GM18858 (cell line): ENCODE results near the gene CA12.
"Not testable (repeated sequence)": the region's sequence is repeated elsewhere in the genome, so short reads cannot be mapped to it uniquely, and the experiment has no call there.

Source experiments
- ATAC-seq: cut with Tn5 transposase; IDR thresholded peaks from one replicate; pipeline ENCODE4 v1.9.1; 2021; ENCODE audit not compliant: unreplicated experiment

The CA12 gene

DNA sequence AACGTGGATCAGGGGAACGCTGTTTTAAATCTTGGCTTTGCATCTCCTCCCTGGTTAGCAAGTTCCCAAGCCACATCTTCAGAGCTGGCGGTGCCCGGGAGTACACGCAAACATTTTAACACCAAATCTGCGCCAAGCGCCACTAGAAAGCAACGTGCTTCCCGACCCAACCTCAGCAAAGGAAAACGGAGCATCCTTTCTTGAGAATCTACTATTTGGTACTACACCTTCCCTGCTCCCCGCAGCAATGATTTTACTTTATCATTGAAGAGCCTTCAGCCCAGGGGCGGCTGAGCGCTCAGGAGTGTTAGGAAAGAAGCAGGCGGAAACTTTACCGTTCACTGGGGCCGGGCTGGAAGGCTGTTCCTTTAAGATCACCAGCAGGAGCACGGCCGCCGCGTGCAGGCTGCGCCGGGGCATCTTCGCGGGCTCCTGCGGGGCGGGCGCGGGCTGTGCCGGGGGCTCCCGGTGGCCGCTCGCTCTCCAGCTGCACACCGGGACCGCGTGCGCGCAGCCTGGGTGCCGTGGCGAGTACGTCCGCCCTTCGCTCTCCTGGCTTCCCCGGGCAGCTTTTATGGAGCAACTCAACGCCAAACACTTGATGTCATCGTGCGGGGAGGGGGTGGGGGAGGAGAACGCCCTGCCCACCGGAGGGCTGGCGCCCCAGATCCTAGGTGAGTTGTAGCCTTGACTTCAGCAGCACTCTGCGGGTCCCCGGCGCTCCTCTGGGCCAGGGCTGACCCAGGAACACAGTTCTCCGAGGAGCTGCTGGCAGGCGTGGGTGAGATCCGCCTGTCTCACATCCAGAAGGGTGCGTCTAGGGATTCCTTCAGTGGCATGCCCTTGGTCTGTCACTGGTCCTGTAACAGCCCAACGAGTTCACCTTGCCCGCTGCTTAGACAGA, at the start of gene CA12:
Gene CA12, minus strand, starts transcription at position 546 of the 904 bp plus-strand sequence. Its CDS starts 126 bp downstream, at position 420.
- no peak for ATAC-seq

DNA sequence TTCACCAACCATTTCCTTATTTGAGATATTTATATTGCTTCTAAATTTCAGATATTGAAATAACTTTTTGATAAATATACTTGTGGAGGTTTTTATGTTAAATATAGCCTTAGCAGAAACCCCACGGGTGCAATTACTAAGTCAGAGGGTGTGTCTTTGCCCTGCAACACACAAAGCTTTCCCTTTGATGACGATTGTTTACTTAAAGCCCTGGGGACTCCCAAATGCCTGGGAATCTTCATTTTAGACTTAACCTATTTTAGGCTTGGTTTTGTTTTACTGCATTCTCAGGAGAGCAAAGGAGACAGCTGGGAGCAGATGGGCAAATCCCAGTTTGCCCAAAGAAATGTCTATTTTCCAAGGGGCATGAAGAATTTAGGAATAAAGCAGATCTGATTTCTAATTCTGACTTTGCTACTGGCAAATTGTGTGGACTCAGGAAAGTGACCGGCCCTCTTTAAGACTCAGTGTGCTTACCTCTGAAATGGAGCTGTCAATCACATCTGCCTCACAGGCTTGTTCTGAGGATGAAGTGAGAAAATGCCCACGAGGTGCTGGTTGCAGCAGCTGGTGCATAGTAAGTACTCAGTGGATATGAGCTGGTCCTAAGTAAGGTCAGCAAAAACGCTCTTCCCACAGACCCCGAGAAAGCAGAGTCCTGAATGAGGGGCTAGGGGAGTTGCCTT, 49.3 kb upstream of the CA12 start:
- ATAC-seq = no peak

DNA sequence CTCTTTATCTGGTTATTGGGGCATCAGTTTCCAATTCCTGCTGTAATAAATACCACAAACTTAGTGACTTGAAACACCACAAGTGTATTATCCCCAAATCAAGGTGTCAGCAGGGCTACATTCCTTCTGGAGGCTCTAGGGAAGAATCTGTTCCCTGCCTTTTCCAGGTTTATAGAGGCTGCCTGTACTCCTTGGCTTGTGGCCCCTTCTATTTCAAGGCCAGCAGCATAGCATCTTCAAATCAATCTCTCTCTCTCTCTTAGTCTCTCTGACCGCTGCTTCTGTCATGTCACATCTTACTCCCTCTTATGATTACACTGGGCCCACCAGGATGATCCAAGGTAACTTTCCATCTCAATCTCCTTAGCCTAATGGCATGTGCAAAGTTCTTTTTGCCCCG, 44.9 kb upstream of the CA12 start:
- no peak for ATAC-seq

DNA sequence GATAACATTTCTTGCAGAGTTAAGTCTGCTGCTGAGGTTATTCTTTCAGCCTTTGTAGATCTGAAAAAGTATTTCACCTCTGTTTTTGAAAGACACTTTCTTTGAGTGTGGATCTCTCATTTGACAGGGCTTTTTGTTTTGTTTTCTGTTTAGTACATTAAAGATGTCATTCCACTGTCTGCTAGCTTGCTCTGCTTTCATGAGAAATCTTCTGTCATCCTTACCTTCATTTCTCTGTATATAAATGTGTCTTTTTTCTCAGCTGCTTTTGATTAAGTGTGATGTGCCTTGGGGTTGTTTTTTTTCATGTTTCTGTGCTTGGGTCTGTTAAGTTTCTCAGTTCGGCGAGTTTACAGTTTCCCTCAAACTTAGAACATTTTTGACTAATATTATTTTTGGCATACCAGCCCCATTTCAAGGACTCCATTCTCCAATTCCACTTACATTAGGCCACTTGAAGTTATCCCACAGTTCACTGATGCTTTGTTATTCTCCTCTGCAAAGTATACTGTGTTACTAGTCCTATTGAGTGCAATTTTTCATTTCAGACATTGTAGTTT, 43.9 kb upstream of the CA12 start:
- ATAC-seq = no peak

DNA sequence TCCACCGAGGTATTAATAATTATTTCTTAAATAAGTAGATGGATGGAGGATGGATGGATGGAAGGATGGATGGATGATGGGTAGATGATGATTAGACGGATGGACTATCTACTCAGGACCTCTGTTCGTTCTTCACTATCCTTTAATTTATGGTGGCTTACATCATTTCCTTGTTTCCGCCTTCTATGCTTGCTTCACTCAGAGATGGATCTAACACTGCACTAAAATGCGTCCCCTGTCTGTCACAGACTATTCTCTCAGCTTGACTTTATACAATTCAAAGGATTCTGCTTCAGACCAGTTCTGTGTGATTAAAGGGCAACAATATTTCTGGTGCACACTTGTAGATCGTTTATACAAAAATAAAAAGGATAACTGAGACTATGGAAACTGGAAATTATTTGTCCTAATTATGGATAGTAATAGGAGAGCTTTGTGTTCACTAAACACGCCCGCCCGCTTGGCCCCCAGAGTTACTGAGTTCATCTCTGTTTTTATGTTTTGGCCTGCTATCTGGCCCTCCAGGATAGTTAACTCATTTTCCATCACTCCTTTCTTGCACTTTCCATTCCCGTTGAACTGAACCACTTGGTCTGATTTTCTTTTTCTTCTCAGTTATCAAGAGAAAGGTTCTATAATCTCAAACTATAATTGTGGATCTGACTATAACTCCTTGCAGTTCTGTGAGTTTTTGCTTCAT, 41.4 kb upstream of the CA12 start:
- ATAC-seq = no peak

DNA sequence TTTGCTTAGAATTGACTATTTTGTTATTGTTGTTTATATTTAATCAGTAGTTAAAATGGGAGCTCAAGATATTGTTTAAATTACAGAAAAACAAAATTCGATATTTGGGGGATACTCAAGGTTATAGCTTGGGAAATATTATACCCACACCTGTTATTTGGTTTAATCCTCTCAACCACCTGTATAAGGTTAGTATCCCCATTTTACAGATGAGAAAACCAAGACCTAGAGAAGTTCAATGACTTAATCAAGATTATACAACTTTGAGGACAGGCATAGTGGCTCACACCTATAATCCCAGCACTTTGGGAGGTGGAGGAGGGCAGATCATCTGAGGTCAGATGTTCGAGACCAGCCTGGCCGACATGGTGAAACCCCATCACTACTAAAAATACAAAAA, 39.8 kb upstream of the CA12 start:
- no peak for ATAC-seq

DNA sequence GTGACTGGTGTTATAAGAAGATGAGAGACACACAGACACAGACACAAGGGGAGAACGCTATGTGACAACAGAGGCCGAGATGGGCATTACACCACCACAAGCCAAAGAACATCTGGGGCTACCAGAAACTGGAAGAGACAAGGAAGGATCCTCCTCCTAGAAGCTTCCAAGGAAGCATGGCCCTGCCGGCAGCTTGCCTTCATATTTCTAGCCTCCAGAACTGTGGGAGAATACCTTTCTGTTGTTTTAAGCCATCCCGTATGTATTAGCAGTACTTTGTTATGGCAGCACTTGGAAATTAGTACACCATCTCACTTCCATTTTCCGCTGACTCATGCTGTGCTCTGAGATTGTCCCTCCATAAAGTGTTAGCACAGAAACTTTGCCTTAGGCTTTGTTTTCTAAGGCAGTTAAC, 38.7 kb upstream of the CA12 start:
- ATAC-seq = no peak

DNA sequence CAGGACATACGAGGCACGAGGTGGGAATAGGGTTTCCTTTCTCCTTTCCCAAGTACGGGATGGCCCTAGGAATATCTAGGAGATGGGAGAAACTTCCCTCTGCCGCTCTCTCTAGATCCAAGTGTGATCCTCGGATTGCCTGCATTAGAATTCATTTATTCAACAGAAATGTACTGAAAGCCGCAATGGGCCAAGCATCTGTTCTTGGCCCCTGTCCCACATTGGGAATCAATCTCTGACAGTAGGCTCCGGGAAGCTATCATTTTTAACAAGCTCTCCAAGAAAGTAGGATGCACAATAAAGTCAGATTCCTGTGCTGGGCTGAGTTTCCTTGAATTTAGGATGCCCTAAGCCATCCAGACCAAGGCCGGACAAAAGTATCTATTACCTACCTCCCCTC, 37.2 kb upstream of the CA12 start:
- no peak for ATAC-seq

DNA sequence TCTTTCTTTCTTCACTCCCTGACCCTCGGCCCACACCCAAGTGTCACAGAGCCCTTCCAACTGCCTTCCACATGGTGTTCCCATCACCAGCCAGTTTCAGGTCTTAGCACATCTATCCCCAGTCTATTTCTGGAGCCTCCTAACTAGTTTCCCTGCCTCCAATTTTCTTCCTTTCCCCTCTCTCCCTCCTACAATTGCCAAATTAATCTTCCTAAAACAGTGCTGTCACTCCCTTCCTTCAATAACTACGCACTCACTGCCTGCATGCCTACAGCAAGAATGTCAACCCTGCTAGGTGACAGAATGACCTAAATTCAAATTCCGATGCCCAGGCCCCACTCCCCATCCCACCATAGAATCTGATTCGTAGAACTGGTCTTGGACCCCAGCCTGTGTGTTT, 36.1 kb upstream of the CA12 start:
- no peak for ATAC-seq

DNA sequence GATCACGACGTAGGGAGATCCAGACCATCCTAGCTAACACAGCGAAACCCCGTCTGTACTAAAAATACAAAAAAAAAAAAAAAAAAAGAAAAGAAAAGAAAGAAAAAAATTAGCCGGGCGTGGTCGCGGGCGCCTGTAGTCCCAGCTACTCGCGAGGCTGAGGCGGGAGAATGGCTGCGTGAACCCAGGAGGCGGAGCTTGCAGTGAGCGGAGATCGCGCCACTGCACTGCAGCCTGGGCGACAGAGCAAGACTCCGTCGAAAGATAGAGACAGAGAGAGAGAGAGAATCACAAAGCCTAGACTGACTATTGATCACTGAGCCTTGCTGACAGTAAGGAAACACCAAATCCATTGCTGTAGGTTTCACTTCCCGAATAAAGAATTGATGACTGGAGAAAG, 35.6 kb upstream of the CA12 start:
- not testable (repeated sequence) for ATAC-seq

DNA sequence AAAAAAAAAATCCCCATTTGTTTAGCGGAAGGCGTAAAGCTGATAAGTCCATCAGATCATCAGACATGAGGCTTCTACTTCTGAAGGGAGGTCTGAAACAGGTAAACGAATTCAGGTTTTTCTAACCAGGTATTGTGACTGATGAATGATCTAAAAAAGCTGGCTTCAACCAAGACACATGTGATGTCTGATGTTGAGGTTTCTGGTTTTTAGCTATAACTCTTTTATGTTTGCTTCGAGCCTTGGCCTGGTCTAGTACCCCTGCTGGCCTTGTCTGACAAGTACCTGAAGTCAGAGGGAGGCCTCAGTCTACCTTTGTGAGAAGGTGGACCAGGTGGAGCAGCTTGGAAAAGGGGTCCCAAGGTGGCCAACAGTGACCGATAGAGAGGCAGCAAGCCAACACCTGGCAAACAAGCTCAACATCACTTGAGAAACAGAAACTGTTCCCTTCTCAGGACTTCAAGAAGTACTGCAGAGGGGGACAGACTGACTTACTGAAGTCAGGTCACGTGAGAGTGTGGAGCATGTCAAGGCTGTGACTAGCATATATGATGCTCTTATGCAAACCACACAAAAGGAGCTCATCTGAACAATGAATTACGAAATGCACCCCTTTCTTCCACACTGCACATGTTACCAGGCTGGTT, 33.0 kb upstream of the CA12 start:
- no peak for ATAC-seq

DNA sequence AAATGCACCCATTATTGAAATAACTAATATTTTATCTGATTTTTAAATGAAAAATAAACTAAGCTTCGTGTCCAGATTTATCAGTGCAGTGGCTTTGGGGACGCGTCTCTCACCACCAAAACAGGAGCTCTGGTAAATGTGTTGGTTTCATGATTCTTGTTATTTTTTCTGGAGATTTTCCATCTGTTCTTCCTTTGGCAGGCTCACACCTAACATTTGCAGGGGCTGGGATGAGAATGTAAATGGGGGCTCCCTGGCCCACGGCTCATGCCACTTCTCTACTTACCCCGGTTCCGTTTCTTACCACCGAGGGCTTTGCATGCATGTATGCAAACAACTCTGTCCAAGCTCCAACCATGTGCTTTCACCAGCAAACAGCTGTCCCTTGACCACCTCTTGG, 30.9 kb upstream of the CA12 start:
- ATAC-seq = no peak

DNA sequence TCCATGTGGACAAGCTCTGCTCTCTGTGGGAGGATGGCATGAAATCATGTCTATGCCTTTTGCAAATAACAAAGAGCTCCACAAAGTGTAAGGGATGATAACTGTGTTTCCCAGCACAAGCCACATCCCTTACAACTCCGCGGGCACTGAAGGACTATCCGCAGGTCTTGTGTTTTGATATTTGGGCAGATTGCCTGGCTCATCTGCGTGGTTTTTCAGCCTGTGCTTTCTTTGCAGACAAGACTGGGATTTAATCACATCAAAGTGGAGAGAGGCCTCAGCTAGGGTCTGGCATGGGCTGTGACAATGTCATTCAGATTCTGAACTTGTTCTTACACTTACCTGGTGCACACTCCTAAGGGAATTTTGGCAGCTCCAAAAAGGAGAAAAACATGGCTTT, 30.2 kb upstream of the CA12 start:
- ATAC-seq = no peak

DNA sequence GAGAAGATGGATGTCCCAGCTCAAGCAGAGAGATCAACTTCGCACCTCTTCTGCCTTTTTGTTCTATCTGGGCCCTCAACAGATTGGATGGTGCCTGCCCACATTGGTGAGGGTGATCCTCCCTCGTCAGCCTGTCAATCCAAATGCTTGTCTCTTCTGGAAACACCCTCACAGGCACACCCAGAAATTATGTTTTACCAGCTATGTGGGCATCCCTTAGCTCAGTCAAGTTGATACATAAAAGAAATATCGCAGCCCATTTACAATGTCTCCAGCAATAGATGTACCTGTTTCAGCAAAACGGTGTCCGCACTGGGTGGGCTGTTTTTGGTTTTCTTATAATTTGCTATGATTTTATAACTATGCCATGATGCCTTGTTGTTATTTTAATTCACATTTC, 27.5 kb upstream of the CA12 start:
- ATAC-seq = no peak

DNA sequence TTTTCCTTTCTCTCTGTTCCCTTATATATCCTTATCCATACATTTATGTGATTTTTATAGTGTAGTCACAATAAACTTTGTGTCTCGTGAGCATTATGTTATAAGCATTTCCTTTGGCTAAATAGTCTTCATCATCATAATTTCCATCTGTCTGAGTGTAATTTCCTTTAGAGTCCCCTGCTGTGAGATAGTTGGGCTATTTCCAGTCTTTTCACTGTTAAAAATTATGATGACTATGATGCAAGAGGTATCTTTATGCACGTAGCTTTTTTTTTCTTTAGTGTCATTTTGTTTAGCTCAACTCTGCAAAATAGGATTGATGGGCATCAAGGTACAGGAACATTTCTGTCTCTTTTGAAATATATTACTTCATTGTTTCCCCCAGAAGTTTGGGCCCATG, 26.9 kb upstream of the CA12 start:
- no peak for ATAC-seq

DNA sequence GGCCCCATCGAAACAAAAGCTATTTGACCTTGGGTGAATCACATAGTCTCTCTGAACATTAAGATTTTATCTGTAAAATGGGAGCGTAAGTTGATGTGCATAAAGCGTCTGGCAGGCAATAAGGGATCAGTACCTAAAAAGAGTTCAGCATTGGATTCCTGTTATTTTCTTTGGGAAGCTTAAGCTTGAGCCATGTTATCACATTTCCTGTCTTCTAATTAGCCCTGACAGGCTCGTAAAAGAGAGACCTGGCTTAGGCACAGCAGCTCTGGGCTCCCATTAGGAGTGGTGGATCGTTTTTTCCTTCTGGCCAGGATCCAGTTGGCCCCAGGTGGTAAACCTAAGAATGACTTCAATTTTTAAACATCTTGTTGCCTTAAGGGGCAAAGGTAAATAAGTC, 26.0 kb upstream of the CA12 start:
- ATAC-seq = no peak

DNA sequence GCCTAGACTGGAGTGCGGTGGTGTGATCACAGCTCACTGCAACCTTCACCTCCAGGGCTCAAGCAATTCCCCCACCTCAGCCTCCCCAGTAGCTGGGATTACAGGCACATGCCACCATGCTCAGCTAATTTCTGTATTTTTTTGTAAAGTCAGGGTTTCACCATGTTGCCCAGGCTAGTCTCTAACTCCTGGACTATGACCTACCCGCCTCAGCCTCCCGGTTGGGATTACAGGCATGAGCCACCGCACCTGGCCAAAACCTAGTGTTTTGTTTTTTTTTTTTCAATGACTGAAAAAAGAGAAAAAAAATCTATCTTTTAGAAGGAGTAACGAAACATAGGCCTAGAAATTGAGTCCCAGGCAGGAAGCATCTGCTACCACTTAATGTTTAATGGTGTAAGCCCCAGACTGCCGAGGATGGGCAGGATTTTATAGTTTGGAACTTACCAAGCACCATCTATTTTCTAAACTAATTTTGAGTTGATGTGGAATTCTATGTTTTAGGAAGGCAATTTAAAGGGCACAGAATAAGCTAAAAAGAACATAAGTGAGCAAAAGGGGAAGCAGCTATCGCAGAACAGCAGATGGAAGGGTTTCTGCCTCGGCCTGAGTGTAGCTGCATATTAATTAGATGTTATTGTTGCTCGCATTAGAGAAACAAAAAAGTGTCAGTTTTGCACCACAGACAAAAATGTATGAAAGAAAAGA, 24.2 kb upstream of the CA12 start:
- ATAC-seq = no peak

DNA sequence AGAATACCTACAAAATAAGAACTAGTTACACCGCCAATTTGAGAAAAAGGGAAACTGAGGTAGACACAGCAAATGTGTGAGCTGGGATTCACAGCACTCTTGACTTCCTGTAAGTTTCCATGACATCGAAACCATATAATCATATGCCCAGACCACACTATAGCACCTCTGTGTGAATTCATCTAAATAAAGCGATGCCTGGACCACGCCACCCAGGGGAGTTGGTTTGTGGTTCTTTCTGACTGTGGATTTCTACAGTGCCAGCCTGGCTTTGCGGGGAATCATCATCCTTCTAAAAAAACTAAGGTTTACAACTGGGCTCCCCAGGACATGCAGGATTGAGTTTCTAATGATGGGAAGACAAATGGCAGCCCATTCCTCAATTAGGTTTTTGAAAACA, 23.5 kb upstream of the CA12 start:
- ATAC-seq = no peak

DNA sequence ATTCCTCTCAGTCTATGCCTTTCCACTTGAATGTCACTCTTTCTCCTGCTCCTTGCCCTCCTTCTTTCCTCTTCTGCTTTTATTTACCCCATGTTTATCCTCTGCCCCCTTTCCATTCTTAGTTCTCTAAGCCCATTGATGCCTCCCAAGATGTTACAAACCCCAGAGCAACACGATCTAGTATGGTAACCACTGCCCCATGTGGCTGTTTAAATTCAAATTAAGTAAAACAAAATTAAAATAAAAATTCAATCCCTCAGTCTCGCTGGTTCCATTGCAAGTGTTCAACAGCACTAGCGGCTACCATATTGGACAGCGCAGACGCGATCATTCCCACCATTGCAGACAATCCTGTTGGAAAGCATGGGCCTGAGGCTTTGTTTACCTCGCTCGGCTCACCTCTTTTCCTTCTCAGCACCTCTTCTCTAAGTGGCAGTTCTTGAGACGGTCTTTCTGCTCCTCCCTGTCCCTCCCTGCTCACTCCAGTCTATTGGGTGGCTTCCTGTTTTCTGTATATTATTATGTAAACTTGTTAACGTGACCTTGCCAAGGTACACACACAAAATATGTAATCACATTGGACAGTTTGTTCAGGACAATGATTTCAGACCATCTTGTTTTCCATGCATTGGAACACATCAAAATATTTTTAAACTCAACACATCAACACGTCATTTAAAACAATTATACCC, 21.8 kb upstream of the CA12 start:
- ATAC-seq = no peak
